ENCODE measurements around the gene NTRK2.

The NTRK2 gene

DNA sequence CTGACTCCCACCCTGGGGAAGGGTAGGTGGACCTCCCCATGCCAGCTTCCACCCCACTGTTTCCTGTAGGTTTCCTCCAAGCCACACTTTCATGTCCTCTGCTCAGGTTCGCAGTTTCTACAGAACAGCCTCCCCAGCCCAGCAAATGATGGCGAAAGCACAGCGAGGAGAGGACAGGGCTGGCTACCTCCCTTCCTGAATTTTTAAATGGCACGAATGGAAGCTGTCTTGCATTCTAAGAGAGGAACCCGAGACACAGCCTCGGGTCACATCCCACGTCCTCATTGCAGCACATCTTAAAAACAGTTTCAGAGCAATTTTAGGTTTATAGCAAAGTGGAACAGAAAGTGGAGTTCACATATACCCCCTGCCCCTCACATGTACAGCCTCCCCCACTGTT lies 330.3 kb downstream of the NTRK2 start:
- Histone ChIP-seq H3K27ac (ENCODE audit: insufficient read depth in 1 of 2, low read depth in 1 of 2, low read length in 2 of 2, poor library complexity in 1 of 2, severe bottlenecking in 2 of 2) (no peak overlapping the region), H3K36me3 (ENCODE audit: control insufficient read depth in 4 of 4, insufficient read depth in 4 of 4, low read length in 3 of 4) (no peaks in the 10 kb centered on the region), H3K9me3 (ENCODE audit: control extremely low read depth in 1 of 5, control insufficient read depth in 4 of 5, insufficient read depth in 2 of 5, low read depth in 1 of 5, low read length in 4 of 5) (peaks cover 0 to 9% (median 3%) of the 10 kb centered on the region in 5 experiments), H3K4me1 (ENCODE audit: control extremely low read depth in 1 of 4, control insufficient read depth in 4 of 4, insufficient read depth in 4 of 4, low read length in 3 of 4) (no peaks in the 10 kb centered on the region), H3K4me3 (ENCODE audit: control insufficient read depth in 1 of 7, extremely low read depth in 1 of 7, insufficient read depth in 4 of 7, low read depth in 2 of 7, low read length in 6 of 7) (no peak overlapping the region), H3K27me3 (replicated peaks in 2 of 5; ENCODE audit: control insufficient read depth in 4 of 5, insufficient read depth in 5 of 5, low read length in 4 of 5) (peaks cover 0 to 2% (median 0%) of the 10 kb centered on the region in 5 experiments)
- POLR2A ChIA-PET: no interaction called here
- no peak for DNase-seq
- WGBS (ENCODE audit: insufficient coverage): 89% methylated on average over 5 of the region's 7 CpGs
- CTCF ChIA-PET: no interaction called here

DNA sequence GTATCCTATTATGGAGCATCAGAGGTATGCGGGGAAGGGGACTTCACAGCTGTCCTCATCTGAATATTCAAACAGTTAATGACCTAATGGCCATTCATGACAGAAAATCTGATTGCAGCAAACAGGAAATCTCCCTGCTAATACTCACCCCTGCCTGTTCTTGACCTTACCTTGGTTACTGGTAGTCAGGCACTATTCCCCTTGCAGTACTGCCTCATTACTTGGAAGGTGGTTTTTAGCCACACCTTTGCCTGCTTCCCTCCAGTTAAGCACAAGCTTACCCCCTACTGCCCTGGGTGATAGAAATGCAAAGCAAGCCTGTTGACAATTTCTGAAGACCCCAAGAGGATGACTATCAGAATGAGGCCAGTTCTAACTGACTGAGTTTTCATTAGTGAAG lies 332.4 kb downstream of the NTRK2 start:
- peaks cover 0 to 9% (median 3%) of the 10 kb centered on the region in 5 experiments for H3K9me3 ChIP-seq (ENCODE audit: control extremely low read depth in 1 of 5, control insufficient read depth in 4 of 5, insufficient read depth in 2 of 5, low read depth in 1 of 5, low read length in 4 of 5)
- H3K27me3 ChIP-seq (replicated peaks in 2 of 5; ENCODE audit: control insufficient read depth in 4 of 5, insufficient read depth in 5 of 5, low read length in 4 of 5): no peaks in the 10 kb centered on the region
- POLR2A ChIA-PET: no interaction called here
- no peaks in the 10 kb centered on the region for H3K36me3 ChIP-seq (ENCODE audit: control insufficient read depth in 4 of 4, insufficient read depth in 4 of 4, low read length in 3 of 4)
- no peak overlapping the region for H3K27ac ChIP-seq (ENCODE audit: insufficient read depth in 1 of 2, low read depth in 1 of 2, low read length in 2 of 2, poor library complexity in 1 of 2, severe bottlenecking in 2 of 2)
- no peak overlapping the region for H3K4me3 ChIP-seq (ENCODE audit: control insufficient read depth in 1 of 7, extremely low read depth in 1 of 7, insufficient read depth in 4 of 7, low read depth in 2 of 7, low read length in 6 of 7)
- WGBS (ENCODE audit: insufficient coverage): 100% methylated on average over 1 of the region's 1 CpG
- CTCF ChIA-PET: no interaction called here
- no peaks in the 10 kb centered on the region for H3K4me1 ChIP-seq (ENCODE audit: control extremely low read depth in 1 of 4, control insufficient read depth in 4 of 4, insufficient read depth in 4 of 4, low read length in 3 of 4)
- no peak for DNase-seq

GRCh38 chr9:85004818-85005413 lies 335.4 kb downstream of the NTRK2 start:
- H3K27ac ChIP-seq (ENCODE audit: insufficient read depth in 1 of 2, low read depth in 1 of 2, low read length in 2 of 2, poor library complexity in 1 of 2, severe bottlenecking in 2 of 2): no peak overlapping the region
- H3K9me3 ChIP-seq (ENCODE audit: control extremely low read depth in 1 of 5, control insufficient read depth in 4 of 5, insufficient read depth in 2 of 5, low read depth in 1 of 5, low read length in 4 of 5): peaks cover 0 to 9% (median 3%) of the 10 kb centered on the region in 5 experiments
- no peak for DNase-seq
- POLR2A ChIA-PET: no interaction called here
- H3K4me1 ChIP-seq (ENCODE audit: control extremely low read depth in 1 of 4, control insufficient read depth in 4 of 4, insufficient read depth in 4 of 4, low read length in 3 of 4): no peaks in the 10 kb centered on the region
- no peaks in the 10 kb centered on the region for H3K36me3 ChIP-seq (ENCODE audit: control insufficient read depth in 4 of 4, insufficient read depth in 4 of 4, low read length in 3 of 4)
- CTCF ChIA-PET: interaction anchor here (0.6 to 1.2 kb wide), 2 partner anchors 10 to 661 kb away, joined by 3 to 5 read pairs; no protein-coding TSS in a partner anchor
- 84% methylated on average over 2 of the region's 3 CpGs for WGBS (ENCODE audit: insufficient coverage)
- peaks cover 0 to 3% (median 0%) of the 10 kb centered on the region in 5 experiments for H3K27me3 ChIP-seq (replicated peaks in 2 of 5; ENCODE audit: control insufficient read depth in 4 of 5, insufficient read depth in 5 of 5, low read length in 4 of 5)
- H3K4me3 ChIP-seq (ENCODE audit: control insufficient read depth in 1 of 7, extremely low read depth in 1 of 7, insufficient read depth in 4 of 7, low read depth in 2 of 7, low read length in 6 of 7): no peak overlapping the region

DNA sequence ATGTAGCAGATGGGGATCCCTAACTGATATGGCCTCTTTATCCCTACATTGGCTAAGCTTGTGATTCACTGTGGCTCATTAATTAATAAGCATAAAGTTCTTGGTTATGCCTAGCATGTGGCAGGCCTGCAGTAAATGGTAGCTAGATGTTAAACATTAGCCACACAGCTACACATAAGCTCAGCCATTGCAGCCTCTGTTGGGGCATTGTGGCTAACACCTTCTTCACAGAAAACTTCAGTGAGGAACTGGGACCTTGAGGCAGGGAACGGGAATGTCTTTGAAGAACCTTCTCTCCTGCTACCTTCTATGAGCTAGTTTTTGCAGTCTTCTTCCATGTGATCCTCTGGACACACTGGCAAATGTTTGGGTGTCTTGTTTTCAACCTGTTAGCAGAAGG lies 338.2 kb downstream of the NTRK2 start:
- POLR2A ChIA-PET: no interaction called here

GRCh38 chr9:85008215-85008614 lies 338.7 kb downstream of the NTRK2 start:
- POLR2A ChIA-PET: no interaction called here
- 100% methylated on average over 1 of the region's 3 CpGs for WGBS (ENCODE audit: insufficient coverage)
- no peak overlapping the region for H3K4me3 ChIP-seq (ENCODE audit: control insufficient read depth in 1 of 7, extremely low read depth in 1 of 7, insufficient read depth in 4 of 7, low read depth in 2 of 7, low read length in 6 of 7)

More for the DNA sequence above, 338.2 kb downstream of the NTRK2 start:
- CTCF ChIA-PET: no interaction called here
- WGBS (ENCODE audit: insufficient coverage): 100% methylated on average over 1 of the region's 1 CpG
- no peak overlapping the region for H3K4me3 ChIP-seq (ENCODE audit: control insufficient read depth in 1 of 7, extremely low read depth in 1 of 7, insufficient read depth in 4 of 7, low read depth in 2 of 7, low read length in 6 of 7)
- no peak for DNase-seq
- H3K27me3 ChIP-seq (replicated peaks in 2 of 5; ENCODE audit: control insufficient read depth in 4 of 5, insufficient read depth in 5 of 5, low read length in 4 of 5): peaks cover 0 to 3% (median 0%) of the 10 kb centered on the region in 5 experiments
- peaks cover 0 to 2% (median 0%) of the 10 kb centered on the region in 5 experiments for H3K9me3 ChIP-seq (ENCODE audit: control extremely low read depth in 1 of 5, control insufficient read depth in 4 of 5, insufficient read depth in 2 of 5, low read depth in 1 of 5, low read length in 4 of 5)
- no peaks in the 10 kb centered on the region for H3K4me1 ChIP-seq (ENCODE audit: control extremely low read depth in 1 of 4, control insufficient read depth in 4 of 4, insufficient read depth in 4 of 4, low read length in 3 of 4)
- H3K27ac ChIP-seq (ENCODE audit: insufficient read depth in 1 of 2, low read depth in 1 of 2, low read length in 2 of 2, poor library complexity in 1 of 2, severe bottlenecking in 2 of 2): no peak overlapping the region
- H3K36me3 ChIP-seq (ENCODE audit: control insufficient read depth in 4 of 4, insufficient read depth in 4 of 4, low read length in 3 of 4): no peaks in the 10 kb centered on the region

DNA sequence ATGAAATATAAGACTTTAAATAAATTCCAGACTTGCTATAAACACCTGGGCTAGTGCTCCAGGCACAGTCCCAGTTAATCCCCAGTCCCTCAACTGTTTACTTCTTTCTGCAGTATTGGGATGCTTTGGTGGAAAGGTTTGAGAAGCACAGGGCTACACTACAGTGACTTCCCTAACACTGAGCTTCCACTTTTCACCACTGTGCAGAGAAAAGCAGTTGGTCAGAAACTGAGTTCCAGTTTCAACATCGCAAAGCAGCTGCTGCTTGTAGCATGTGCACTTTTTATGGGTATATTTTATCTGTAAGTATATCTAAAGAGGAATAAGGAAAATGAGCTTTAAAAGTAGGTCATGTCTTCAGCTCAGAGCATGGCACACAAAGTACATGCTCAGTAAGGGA lies 339.7 kb downstream of the NTRK2 start:
- Histone ChIP-seq H3K27ac (ENCODE audit: insufficient read depth in 1 of 2, low read depth in 1 of 2, low read length in 2 of 2, poor library complexity in 1 of 2, severe bottlenecking in 2 of 2) (no peak overlapping the region), H3K9me3 (ENCODE audit: control extremely low read depth in 1 of 5, control insufficient read depth in 4 of 5, insufficient read depth in 2 of 5, low read depth in 1 of 5, low read length in 4 of 5) (peaks cover 0 to 2% (median 0%) of the 10 kb centered on the region in 5 experiments), H3K36me3 (ENCODE audit: control insufficient read depth in 4 of 4, insufficient read depth in 4 of 4, low read length in 3 of 4) (no peaks in the 10 kb centered on the region), H3K4me1 (ENCODE audit: control extremely low read depth in 1 of 4, control insufficient read depth in 4 of 4, insufficient read depth in 4 of 4, low read length in 3 of 4) (no peaks in the 10 kb centered on the region), H3K4me3 (ENCODE audit: control insufficient read depth in 1 of 7, extremely low read depth in 1 of 7, insufficient read depth in 4 of 7, low read depth in 2 of 7, low read length in 6 of 7) (no peak overlapping the region), H3K27me3 (replicated peaks in 2 of 5; ENCODE audit: control insufficient read depth in 4 of 5, insufficient read depth in 5 of 5, low read length in 4 of 5) (peaks cover 0 to 3% (median 0%) of the 10 kb centered on the region in 5 experiments)
- ChIA-PET CTCF (interaction anchor here (1.2 kb wide), 1 partner anchor 11 kb away, joined by 3 read pairs; no protein-coding TSS in a partner anchor), POLR2A (no interaction called here)
- DNase-seq: no peak
- WGBS (ENCODE audit: insufficient coverage): no CpG with 5 or more reads among the region's 1 CpG

More at GRCh38 chr9:85008215-85008614, 338.7 kb downstream of the NTRK2 start:
- CTCF ChIA-PET: no interaction called here
- DNase-seq: no peak
- H3K27ac ChIP-seq (ENCODE audit: insufficient read depth in 1 of 2, low read depth in 1 of 2, low read length in 2 of 2, poor library complexity in 1 of 2, severe bottlenecking in 2 of 2): no peak overlapping the region
- no peaks in the 10 kb centered on the region for H3K36me3 ChIP-seq (ENCODE audit: control insufficient read depth in 4 of 4, insufficient read depth in 4 of 4, low read length in 3 of 4)
- peaks cover 0 to 3% (median 0%) of the 10 kb centered on the region in 5 experiments for H3K27me3 ChIP-seq (replicated peaks in 2 of 5; ENCODE audit: control insufficient read depth in 4 of 5, insufficient read depth in 5 of 5, low read length in 4 of 5)
- no peaks in the 10 kb centered on the region for H3K4me1 ChIP-seq (ENCODE audit: control extremely low read depth in 1 of 4, control insufficient read depth in 4 of 4, insufficient read depth in 4 of 4, low read length in 3 of 4)
- peaks cover 0 to 2% (median 0%) of the 10 kb centered on the region in 5 experiments for H3K9me3 ChIP-seq (ENCODE audit: control extremely low read depth in 1 of 5, control insufficient read depth in 4 of 5, insufficient read depth in 2 of 5, low read depth in 1 of 5, low read length in 4 of 5)

- Histone ChIP-seq H3K27ac (ENCODE audit: insufficient read depth in 1 of 2, low read depth in 1 of 2, low read length in 2 of 2, poor library complexity in 1 of 2, severe bottlenecking in 2 of 2) (no peak overlapping the region), H3K4me1 (ENCODE audit: control extremely low read depth in 1 of 4, control insufficient read depth in 4 of 4, insufficient read depth in 4 of 4, low read length in 3 of 4) (no peaks in the 10 kb centered on the region), H3K9me3 (ENCODE audit: control extremely low read depth in 1 of 5, control insufficient read depth in 4 of 5, insufficient read depth in 2 of 5, low read depth in 1 of 5, low read length in 4 of 5) (no peaks in the 10 kb centered on the region), H3K27me3 (replicated peaks in 2 of 5; ENCODE audit: control insufficient read depth in 4 of 5, insufficient read depth in 5 of 5, low read length in 4 of 5) (peaks cover 0 to 12% (median 2%) of the 10 kb centered on the region in 5 experiments), H3K36me3 (ENCODE audit: control insufficient read depth in 4 of 4, insufficient read depth in 4 of 4, low read length in 3 of 4) (no peaks in the 10 kb centered on the region), H3K4me3 (ENCODE audit: control insufficient read depth in 1 of 7, extremely low read depth in 1 of 7, insufficient read depth in 4 of 7, low read depth in 2 of 7, low read length in 6 of 7) (no peak overlapping the region)
- POLR2A ChIA-PET: no interaction called here
- CTCF ChIA-PET: no interaction called here
- no peak for DNase-seq
- WGBS (ENCODE audit: insufficient coverage): 100% methylated on average over 1 of the region's 1 CpG
These were observed 344.2 kb downstream of the NTRK2 start for GRCh38 chr9:85013703-85014102.
